HCT116 (cell line): ENCODE results near the gene WNT3A.

Experiments used
- ATF3 ChIP-seq: IDR thresholded peaks from 2 replicates; pipeline ENCODE4 v1.6.1; 2012
- CBX3 ChIP-seq: IDR thresholded peaks from 2 replicates; pipeline ENCODE4 v1.6.1; 2012; ENCODE audit warnings: low read depth
- CTCF ChIP-seq, 3 experiments: fragments of 200-600 bp in 1 of 3; sonication (generic) in 1 of 3; IDR thresholded peaks in 2 of 3; conservative IDR thresholded peaks in 1 of 3; 2 replicates each; pipeline ENCODE4 v1.5.1; 2012 to 2017; ENCODE audit warnings: low read depth in 2 of 3, low read length in 2 of 3, antibody characterized with exemption in 1 of 3, borderline replicate concordance in 1 of 3, control low read depth in 1 of 3, mild to moderate bottlenecking in 1 of 3, mixed read lengths in 1 of 3, mixed run types in 1 of 3, moderate library complexity in 1 of 3; ENCODE audit not compliant: insufficient read depth in 1 of 3
- EGR1 ChIP-seq: IDR thresholded peaks from 2 replicates; pipeline ENCODE4 v1.6.1; 2012; ENCODE audit warnings: low read depth
- EZH2 ChIP-seq: fragments of 200-600 bp; sonication (generic); IDR thresholded peaks from 2 replicates; pipeline ENCODE4 v1.6.1; 2017; ENCODE audit warnings: antibody characterized with exemption, mixed run types
- EZH2phosphoT487 ChIP-seq: fragments of 200-600 bp; IDR thresholded peaks from 2 replicates; pipeline ENCODE4 v1.6.1; 2018; ENCODE audit warnings: antibody characterized with exemption, borderline replicate concordance
- POLR2A ChIP-seq: IDR thresholded peaks from 2 replicates; pipeline ENCODE4 v1.7.0; 2011; ENCODE audit warnings: borderline replicate concordance; ENCODE audit not compliant: insufficient read depth, insufficient read length; ENCODE audit errors: extremely low read depth
- POLR2AphosphoS5 ChIP-seq: IDR thresholded peaks from 2 replicates; pipeline ENCODE4 v1.6.1; 2011; ENCODE audit warnings: mild to moderate bottlenecking, low read depth, low read length, moderate library complexity
- RAD21 ChIP-seq: IDR thresholded peaks from 2 replicates; pipeline ENCODE4 v1.6.1; 2012; ENCODE audit warnings: low read depth, mild to moderate bottlenecking
- REST ChIP-seq: IDR thresholded peaks from 2 replicates; pipeline ENCODE4 v1.6.1; 2012; ENCODE audit warnings: low read depth
- SIN3A ChIP-seq: IDR thresholded peaks from 2 replicates; pipeline ENCODE4 v1.6.1; 2012; ENCODE audit warnings: low read depth
- YY1 ChIP-seq: IDR thresholded peaks from 2 replicates; pipeline ENCODE4 v1.6.1; 2011; ENCODE audit warnings: low read length, low read depth, moderate library complexity, mild to moderate bottlenecking; ENCODE audit not compliant: insufficient replicate concordance; ENCODE audit errors: extremely low read depth

- no peak for TF ChIP-seq POLR2AphosphoS5
- TF ChIP-seq ATF3: no peak
- TF ChIP-seq CTCF (IDR thresholded peaks at IDR 0.05 in 2 of 3, conservative IDR thresholded peaks at IDR 0.05 in 1 of 3; ENCODE audit: borderline replicate concordance in 1 of 3, insufficient read depth in 1 of 3, low read depth in 2 of 3, low read length in 2 of 3): no peak
- no peak for TF ChIP-seq RAD21
- no peak for TF ChIP-seq EZH2
- TF ChIP-seq REST: no peak
- TF ChIP-seq POLR2A: no peak
- no peak for TF ChIP-seq SIN3A
- TF ChIP-seq YY1: no peak
- no peak for TF ChIP-seq EZH2phosphoT487
- TF ChIP-seq EGR1: no peak
- no peak for TF ChIP-seq CBX3
Observed at GRCh38 chr1:228065543-228066347, 58.9 kb downstream of the WNT3A start.
